ENCODE measurements around the gene HOXA3.

HOXA3 gene

DNA sequence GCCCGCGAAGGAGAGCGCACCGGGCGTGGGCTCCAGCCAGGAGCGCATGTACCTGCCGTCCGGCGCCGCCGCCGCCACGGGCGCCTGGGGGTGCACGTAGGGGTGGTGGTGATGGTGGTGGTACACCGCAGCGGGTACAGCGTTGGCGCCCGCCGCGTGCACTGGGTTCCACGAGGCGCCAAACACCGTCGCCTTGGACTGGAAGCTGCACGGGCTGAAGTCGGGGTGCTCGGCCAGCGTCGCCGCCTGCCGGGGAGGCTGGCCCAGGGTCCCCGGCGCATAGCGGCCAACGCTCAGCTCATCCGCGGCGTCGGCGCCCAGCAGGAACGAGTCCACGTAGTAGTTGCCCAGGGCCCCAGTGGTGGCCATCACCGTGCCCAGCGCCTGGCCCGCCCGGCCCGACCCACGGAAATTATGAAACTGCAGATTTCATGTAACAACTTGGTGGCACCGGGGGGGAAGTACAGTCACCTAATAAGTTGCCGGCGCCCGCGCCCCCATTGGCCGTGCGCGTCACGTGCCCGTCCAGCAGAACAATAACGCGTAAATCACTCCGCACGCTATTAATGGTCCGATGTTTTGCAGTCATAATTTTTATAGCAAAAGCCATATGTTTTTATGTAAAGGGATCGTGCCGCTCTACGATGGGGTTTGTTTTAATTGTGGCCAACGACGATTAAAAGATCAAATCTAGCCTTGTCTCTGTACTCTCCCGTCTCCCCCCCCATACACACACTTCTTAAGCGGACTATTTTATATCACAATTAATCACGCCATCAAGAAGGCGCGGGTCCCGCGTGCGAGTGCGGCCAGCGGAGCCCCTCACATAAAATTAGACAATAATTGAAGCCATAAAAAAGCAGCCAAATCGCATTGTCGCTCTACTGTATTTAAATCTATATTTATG lies 13.0 kb upstream of the HOXA3 start, which contains the start of gene HOXA9:
Gene HOXA9, minus strand, starts transcription at position 449 of the 907 bp plus-strand sequence. Its CDS starts 80 bp downstream, at position 369.
- no peak for DNase-seq

DNA sequence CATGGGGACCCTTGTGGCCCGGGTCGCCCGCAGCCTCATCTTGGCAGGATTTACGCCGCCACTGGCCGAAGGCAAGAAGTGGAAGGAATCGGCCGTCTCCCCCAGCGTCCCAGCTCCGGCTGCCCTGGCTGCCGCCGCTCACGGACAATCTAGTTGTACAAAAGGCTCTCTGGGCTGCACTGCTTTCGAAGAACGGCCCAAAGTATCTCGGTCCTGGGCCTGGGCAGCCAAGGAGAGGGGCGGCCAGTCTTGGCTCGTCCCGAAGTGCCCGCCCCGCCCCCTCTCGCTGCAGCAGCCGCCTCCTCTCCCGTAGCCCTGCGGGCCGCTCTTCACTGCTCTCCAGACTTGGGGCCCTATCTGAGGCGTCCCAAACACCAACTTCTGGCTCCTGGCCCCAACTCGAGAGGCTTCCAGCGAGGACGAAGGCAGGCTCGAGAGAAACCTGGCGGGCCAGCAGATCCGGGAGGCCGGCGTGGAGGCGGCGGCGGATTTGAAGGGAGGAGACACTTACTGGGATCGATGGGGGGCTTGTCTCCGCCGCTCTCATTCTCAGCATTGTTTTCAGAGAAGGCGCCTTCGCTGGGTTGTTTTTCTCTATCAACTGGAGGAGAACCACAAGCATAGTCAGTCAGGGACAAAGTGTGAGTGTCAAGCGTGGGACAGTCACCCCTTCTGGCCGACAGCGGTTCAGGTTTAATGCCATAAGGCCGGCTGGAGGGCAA lies 12.1 kb upstream of the HOXA3 start:
- no peak for DNase-seq

DNA sequence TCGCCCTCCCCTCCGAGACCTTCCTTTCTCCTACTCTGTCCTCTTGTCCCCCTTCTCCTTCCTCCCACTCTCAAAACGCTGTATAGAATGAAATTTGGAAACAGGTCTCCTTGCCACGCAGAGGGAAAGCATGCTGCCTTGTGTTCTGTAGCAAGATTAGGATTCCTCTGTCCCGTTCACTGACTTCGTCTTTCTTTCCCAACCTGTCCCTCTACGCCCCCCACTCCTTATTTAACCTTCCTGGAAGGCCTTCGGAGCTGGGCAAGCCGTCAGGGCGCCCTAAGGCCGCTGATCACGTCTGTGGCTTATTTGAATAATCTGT lies 11.6 kb upstream of the HOXA3 start:
- DNase-seq, result no peak

DNA sequence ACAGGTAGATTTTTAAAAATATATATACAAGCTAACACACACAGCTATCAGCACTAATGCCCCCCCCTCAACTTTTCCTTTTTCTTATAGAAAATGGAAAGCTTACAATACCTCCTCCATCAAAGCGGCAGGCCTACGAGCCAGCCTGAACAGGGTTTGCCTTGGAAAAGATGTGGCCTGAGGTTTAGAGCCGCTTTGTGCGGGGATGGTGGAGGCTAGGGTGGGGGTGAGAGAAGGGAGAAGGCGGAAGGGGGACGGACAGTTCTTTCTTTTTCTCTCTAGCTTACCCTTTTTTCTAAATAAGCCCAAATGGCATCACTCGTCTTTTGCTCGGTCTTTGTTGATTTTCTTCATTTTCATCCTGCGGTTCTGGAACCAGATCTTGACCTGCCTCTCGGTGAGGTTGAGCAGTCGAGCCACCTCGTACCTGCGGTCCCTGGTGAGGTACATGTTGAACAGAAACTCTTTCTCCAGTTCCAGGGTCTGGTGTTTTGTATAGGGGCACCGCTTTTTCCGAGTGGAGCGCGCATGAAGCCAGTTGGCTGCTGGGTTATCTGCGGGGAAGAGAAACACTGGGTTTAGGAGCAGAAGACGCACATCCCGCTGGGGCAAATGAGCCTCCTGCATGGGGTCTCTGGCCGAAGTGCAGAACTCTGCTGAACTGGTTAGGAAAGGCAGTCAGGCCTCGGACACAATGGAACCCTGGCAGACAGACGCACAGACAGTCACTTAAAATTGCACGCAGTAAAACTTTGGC lies 11.1 kb upstream of the HOXA3 start:
- no peak for DNase-seq

DNA sequence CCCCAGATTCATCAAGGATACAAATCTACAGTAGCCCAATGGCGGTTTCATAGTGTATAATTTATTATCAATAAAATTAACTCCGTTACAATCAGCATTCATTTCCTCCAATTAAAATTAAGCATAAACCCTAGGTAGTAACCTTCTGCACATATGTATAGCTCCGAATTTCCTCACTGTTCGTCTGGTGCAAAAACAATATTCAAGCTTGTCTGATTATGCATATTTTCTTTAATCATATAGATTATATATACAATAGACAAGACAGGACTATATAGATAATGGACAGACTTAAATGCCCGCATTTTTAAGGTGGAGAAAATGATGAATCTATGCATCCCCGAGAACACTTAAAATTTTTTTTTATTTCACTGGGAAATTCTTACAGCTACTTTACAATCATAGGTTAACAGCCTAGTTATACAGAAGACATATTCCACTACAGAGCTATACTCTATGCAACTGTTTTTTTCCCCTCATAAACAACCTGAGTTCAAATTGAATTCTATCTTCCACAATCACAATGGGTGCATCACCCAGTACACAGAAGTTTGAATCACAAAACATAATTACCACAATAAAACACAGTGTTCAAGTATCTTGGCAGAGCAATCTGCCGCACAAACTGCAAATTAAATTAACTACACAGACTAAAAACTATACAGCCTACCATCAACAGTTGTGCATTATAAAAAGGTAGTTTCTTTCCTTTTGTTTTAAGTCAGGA lies 10.3 kb upstream of the HOXA3 start:
- no peak for DNase-seq

DNA sequence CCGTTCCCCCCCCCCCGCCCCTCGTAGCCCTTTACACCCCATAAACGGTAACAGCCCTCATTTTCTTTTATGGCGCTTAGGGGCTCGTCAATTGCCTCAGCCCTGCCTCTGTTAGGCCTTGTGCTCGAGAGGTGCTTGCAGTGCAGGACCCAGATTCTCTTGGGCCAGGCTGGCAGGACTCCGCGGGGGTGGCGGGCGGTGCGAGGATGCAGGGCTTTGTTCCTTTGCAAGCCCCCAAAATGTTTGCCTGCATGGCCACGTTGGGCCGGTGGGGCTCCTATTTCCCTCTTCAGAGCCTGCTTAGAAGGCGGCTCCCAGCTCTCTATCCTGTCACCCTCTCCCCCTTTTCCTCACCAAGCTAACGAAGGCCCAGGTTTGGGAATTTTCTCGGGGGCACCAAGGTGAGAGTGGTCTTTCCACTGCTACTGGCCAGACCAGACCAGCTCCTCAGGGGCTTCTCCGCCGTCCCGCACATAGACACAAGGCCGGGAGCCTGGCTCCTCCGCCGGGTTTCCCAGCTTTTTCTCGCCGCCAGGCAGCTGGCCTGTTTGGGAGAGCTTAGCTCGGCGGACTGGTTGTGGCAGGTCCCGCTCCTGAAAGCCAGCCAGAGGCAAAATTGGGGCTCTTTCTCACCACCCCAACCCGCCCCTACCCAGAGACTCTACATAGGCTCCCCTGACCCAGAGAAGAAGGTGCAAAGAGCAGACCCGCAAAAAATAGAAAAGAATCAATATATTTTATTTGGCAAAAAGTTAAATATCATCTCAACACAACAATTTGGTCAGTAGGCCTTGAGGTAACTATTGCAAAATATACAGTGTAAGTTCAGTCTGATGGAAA lies 9.6 kb upstream of the HOXA3 start:
- DNase-seq, result no peak

DNA sequence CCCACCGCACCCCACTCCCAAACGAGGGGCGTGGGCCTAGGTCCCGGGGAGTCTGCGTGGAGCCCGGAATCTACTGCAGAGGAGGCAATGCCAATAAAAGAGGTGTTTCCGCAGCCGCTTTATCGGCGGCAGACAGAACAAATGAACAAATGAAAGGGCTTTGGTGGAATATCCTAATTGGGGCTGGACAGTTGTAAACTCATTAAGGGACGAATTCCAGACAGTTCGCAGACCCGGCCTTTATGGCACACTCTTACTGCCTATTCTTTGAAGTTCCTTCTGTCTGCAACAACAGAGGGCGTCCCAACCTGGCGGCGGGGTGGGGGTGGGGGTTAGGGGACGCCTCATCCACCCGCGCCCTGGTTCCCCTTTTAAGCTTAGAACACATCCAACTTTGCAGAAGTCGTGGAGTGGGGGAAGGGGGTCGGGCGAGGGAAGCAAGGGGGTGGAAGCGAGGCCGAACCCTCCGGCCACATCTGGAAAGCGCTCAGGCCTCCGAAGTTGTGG lies 8.9 kb upstream of the HOXA3 start:
- no peak for DNase-seq

DNA sequence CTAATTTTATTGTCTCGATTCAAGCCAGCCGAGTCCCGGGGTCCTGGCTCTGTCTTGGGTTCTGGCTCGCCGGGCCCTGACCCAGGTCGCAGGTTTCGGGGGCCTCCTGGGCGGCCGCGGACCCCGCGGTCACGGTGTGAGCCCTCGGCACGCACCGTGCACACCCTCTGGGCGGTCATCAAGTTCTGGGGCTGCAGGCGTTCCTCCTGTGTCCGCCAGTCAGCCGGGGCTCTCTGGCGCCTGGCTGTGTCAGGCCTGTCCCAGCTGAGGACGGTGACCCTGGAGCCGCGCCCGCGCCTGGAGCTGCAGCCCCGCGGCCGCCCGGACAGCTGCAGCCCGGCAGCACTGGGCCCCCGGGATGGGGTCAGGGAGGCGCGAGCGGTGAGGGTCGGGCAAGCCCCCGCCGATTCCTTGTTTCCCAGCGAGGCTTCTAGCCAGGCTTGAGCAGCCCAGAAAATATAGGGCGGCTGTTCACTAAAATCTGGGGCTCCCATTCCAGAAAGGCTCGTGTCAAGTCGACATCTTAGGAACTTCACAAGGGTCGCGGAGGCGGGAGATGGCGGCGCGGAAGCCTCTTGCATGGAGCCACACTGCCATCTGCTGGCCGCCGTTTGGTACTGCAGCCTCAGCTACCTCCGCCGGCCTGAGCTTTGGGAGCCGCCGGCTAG lies 8.3 kb upstream of the HOXA3 start:
- DNase-seq, result peak; percentile 86

DNA sequence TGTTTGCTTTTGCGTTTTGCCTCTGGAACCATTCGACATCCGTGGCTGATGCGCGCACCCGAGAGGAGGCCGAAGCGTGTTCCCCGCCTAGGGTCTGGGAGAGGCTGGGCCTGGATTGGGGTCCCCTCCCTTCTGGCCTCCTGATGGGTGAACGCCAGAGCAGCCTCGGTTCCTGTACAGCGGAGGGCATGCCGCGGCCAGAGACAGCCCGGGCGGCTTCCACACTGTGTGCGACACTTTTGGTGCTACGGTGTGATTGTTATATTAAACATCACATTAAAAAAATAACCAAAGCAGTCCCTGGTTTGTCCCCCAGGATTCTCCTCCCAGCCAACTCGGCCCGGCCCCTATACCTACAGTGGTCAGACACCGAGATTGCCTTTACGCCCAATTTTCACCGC lies 7.8 kb upstream of the HOXA3 start:
- DNase-seq, result no peak

DNA sequence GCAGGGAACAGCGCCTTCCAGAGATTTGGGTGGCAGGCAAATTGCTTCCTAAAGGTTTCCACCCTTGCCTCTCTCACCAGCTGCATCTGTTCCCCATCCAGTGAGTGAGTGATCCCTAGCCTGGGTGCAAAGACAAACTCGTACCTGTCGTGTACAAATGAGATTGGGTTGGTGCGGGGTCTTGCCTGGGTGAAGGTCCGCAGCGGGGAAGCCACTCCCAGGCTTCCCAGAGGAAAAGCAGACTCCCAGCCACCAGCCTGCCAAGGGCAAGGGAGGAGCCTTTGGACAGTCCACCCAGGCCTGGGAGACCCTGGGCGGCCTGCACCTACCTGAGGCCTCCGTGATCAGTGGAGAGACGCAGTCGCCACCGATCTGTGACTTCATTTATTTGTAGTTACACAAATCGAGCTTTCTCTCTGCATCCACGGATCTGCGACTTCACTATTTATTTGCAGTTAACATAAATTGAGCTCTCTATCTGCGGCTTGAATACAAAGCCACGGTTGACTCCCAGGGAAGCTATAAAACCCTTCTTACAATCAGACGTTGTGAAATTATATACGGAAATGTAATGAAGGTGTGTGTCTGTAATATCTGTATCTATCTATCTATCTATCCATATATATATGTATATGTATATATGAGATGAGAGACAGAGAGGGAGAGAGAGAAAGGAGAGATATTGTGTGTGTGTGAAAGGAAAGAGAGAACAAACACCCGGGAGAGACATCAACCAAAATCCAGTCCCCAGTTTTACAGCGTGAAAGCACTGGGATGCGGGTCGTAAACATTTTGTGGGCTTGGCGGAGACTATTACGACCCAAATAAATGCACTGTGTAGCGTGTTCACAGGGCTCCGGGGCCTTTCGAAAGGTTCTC lies 7.1 kb upstream of the HOXA3 start:
- no peak for DNase-seq

DNA sequence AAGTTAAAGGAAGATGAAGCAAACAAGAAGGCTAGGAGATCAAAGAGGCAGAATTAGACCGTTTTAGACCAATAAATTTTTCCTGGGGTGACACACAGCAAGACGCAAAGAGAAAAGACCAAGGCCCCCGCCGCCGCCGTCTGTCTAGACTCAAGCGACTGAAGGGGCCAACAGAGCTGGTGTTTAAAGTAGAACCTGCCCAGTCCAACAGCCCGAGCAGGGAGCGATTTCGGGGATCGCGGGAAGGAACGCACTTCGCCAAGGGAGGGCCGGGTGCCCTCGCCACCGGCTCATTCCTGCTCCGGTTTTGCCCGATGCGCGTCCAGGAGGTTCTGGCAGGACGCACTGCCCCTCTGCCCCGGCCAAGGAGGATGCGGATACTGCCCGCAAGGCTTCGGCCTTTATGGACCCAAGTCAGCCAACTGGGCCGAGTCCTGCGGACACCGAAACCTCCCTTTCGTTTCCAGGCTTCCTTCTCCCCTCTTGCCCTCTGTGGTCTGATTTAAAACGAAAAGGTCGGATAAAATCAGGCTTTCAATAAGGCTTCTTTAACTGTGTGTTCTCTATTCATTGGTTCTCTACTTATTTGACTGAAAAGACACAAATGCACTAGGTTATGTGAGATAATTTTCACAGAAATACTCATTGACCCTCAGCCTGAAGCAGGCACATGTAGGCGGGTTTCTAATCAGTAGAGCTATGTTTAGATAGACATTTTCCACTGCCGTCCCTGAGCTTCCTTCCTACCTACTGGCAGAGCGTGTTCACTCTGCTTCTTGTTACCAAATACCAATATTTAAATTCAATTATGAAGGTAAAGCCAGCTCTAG lies 6.3 kb upstream of the HOXA3 start:
- no peak for DNase-seq

DNA sequence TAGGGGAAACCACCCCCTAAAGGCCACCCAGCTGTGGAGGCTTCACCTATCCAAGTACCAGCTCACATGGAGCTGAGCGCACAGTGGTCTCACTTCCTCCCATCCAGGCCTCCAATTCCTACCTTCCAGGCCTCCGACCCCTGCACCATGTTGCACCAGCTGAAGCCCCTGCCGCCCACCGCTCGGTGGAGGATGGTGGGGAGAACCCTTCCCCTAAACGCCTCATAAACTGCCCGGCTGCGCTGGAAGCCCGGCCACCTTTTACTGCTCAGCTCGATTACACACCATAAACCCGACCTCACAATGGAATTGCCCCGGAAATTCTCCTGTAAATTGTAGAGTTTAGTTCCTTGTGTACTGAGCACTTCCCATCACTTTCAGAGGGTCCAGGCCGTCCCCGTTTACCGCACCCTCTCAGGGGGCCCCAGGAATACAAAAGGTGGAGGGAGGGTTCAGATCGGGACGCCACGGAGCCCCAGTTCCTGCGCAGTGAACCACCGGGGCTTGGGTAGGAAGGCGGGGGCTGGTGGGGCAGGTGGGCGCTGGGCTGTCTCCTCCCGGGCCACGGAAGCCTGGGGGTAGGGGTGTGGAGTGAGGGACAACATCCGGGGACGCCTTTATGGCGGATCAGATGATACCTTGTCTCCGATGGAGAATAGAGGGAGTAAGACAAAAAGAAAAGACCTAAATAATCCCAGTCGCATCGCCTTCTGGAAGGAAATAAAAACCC lies 5.5 kb upstream of the HOXA3 start:
- no peak for DNase-seq

DNA sequence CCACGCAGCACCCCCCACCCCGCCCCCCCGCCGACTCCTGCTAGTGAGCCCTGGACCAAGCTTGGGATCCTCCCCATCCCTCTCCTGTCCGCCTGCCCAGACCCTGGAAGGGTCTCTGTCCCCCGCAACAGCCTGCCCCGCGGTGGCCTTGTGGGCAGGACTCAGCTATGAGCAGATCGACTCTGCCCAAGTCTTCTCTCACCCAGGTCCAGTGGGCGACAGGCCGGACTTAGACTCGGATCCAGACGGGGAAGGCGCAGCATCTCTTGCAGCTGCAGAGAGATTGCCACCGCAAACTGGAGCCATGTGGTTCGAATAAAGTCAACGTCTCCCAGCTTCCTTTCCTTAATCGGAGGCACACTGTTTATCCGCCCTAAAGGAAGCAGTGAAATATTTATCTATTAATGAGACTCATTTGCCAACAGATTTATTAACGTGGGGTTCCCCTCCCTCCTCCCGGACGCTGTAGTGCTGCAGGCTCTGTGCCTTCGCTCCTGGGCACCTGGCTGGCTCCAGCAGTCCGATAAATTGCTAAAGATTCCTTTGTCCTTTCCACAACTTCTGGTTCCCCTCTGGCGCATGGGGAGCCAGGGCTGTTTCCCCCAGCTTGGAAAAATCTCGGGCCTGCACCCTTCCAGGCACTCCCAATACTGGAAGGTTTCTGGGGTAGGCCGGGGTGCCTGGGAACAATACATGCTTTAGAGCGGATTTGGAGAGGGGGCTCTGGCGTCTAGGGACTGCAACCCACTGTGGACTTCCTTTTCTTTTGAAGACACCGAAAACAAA lies 4.7 kb upstream of the HOXA3 start:
- no peak for DNase-seq

DNA sequence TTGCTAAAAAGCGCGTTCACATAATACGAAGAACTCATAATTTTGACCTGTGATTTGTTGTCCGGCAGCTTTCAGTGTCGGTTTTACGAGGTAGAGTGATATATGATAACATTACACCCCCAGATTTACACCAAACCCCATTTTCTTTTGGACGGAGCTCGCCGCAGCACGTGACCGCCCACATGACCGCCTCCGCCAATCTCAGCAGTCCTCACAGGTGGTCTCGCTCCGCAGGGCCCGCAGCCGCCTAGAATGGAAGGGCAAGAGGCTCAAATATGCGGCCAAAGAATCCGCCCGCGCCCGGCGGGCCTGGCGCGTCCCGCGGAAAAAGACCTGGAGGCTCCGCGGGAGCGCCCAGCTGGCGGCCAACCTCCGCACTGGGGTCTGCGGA lies 4.1 kb upstream of the HOXA3 start, which contains the start of gene HOXA7:
Gene HOXA7, minus strand, starts transcription at position 168 of the 391 bp plus-strand sequence. Its CDS starts 130 bp downstream, at position 38.
- no peak for DNase-seq

DNA sequence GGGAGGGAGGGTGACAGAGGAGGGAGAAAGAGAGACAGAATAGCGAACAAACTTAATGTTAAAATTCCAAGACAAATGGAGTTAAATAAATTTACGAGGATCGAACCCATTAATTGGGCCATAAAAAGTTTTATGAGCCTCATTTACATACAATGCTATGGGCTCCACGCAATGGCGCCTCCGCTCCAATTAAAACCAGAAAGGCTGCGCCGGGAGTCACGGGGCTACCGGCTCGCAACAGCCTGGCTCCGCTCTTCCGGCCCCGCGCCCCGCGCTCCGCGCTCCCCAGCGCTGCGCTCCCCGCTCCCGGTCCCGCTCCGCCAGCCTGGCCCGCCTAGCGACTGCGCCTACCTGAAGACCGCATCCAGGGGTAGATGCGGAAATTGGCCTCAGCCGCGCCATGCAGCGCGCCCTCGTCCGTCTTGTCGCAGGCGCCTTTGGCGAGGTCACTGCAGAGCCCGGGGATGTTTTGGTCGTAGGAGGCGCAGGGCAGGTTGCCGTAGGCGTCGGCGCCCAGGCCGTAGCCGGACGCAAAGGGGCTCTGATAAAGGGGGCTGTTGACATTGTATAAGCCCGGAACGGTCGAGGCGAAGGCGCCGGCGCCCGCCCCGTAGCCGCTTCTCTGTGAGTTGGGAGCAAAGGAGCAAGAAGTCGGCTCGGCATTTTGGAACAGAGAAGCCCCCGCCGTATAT lies 3.6 kb upstream of the HOXA3 start:
- DNase-seq, result no peak

DNA sequence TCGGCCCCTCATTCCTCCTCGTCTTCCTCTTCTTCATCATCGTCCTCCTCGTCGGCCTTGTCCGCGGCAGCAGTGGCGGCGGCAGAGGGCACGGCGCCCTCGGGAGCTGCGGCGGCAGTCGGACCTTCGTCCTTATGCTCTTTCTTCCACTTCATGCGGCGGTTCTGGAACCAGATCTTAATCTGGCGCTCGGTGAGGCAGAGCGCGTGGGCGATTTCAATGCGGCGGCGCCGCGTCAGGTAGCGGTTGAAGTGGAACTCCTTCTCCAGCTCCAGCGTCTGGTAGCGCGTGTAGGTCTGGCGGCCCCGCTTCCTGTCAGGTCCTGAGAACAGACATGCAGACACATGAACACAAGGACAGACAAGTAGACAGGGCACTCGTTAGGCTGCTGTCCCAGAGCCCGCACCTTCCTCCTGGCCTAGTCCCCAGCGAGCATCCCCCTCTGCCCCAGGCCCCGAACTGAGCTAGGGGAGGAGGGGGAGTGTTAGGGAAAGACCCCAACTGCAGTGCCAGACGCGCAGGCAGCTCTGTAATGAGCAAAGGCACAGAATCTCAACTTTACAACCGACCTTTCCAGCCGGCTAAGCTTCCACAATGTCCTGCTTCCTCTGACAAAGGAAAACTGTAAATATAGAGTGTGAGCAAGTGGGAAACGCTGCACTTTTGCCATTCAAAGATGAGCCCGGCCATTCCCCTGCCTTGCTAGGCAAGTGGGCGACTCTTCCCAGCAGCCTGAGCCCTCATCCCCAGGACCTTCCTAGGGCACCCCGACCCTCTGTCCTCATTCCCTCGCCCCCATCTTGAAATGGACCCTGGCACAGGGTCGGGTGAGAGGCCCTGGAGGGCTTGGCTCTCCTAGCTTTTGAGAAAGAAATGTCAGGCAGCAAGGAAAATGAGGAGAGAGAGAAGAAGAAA lies 2.8 kb upstream of the HOXA3 start:
- DNase-seq, result no peak

Data from CD4-positive, alpha-beta T cell treated with Interleukin-10 for 1 hour (primary cell).